Mesenchymal stem cell (in vitro differentiated cells and primary cell): Measurements from ENCODE around the gene CORO6.
A peak's percentile ranks its signal among the peaks of the same experiment; 100 is the strongest.

Experiments used
- DNase-seq: peaks from one replicate; pipeline ENCODE4 v3.0.0-alpha.2; 2013
- H2AFZ ChIP-seq: one replicate; pipeline ENCODE4 v1.6.1; 2013; ENCODE audit warnings: low read depth, mild to moderate bottlenecking, control low read depth, inconsistent platforms, low read length, moderate library complexity
- H2AK5ac ChIP-seq: 2 replicates; pipeline ENCODE4 v1.6.1; 2013; ENCODE audit warnings: low read length, moderate library complexity, mild to moderate bottlenecking, inconsistent platforms; ENCODE audit not compliant: severe bottlenecking
- H2BK120ac ChIP-seq: one replicate; pipeline ENCODE4 v1.6.1; 2013; ENCODE audit warnings: low read depth, mild to moderate bottlenecking, inconsistent platforms, low read length, moderate library complexity
- H2BK12ac ChIP-seq, 2 experiments: one replicate each; pipeline ENCODE4 v1.6.1; 2013; ENCODE audit warnings: inconsistent platforms in 2 of 2, low read length in 2 of 2, mild to moderate bottlenecking in 2 of 2, moderate library complexity in 2 of 2, control low read depth in 1 of 2
- H2BK15ac ChIP-seq: one replicate; pipeline ENCODE4 v1.6.1; 2013; ENCODE audit warnings: mild to moderate bottlenecking, low read depth, inconsistent platforms; ENCODE audit not compliant: poor library complexity, severe bottlenecking
- H2BK5ac ChIP-seq: 2 replicates; pipeline ENCODE4 v1.6.1; 2013; ENCODE audit warnings: low read depth, mild to moderate bottlenecking, low read length, control low read depth, inconsistent platforms; ENCODE audit not compliant: poor library complexity, severe bottlenecking
- H3K14ac ChIP-seq, 2 experiments: one replicate each; pipeline ENCODE4 v1.6.1; 2013; ENCODE audit warnings: inconsistent platforms in 2 of 2, low read length in 2 of 2, control low read depth in 1 of 2, mild to moderate bottlenecking in 1 of 2, moderate library complexity in 1 of 2
- H3K18ac ChIP-seq, 2 experiments: one replicate each; pipeline ENCODE4 v1.6.1; 2013; ENCODE audit warnings: inconsistent platforms in 2 of 2, low read length in 2 of 2, control low read depth in 1 of 2, low read depth in 1 of 2, mild to moderate bottlenecking in 1 of 2
- H3K23ac ChIP-seq, 2 experiments: one replicate each; pipeline ENCODE4 v1.6.1; 2013; ENCODE audit warnings: inconsistent platforms in 2 of 2, low read length in 2 of 2, mild to moderate bottlenecking in 2 of 2, moderate library complexity in 2 of 2, control low read depth in 1 of 2
- H3K27ac ChIP-seq: 2 replicates; pipeline ENCODE4 v1.5.1; 2013; ENCODE audit warnings: mild to moderate bottlenecking, moderate library complexity, low read length, control low read depth, inconsistent platforms; ENCODE audit not compliant: poor library complexity, severe bottlenecking
- H3K27me3 ChIP-seq, 2 experiments: 2 replicates each; pipeline versions ENCODE4 v1.6.1 to v1.7.0; 2013; ENCODE audit warnings: low read length in 2 of 2, mild to moderate bottlenecking in 2 of 2, moderate library complexity in 2 of 2, control low read depth in 1 of 2, inconsistent platforms in 1 of 2; ENCODE audit not compliant: control insufficient read depth in 1 of 2, insufficient read depth in 1 of 2
- H3K36me3 ChIP-seq, 2 experiments: 2 replicates each; pipeline versions ENCODE4 v1.6.1 to v1.7.0; 2013; ENCODE audit warnings: low read length in 2 of 2, control low read depth in 1 of 2, inconsistent platforms in 1 of 2, low read depth in 1 of 2, mild to moderate bottlenecking in 1 of 2; ENCODE audit not compliant: insufficient read depth in 2 of 2, control insufficient read depth in 1 of 2
- H3K4ac ChIP-seq, 2 experiments: one replicate each; pipeline ENCODE4 v1.6.1; 2013; ENCODE audit warnings: inconsistent platforms in 2 of 2, low read length in 2 of 2, mild to moderate bottlenecking in 2 of 2, moderate library complexity in 2 of 2, control low read depth in 1 of 2, low read depth in 1 of 2
- H3K4me1 ChIP-seq: 2 replicates; pipeline ENCODE4 v1.6.1; 2013; ENCODE audit warnings: low read depth, low read length, control low read depth; ENCODE audit not compliant: control insufficient read depth, insufficient read depth
- H3K4me2 ChIP-seq: 2 replicates; pipeline ENCODE4 v1.6.1; 2013; ENCODE audit warnings: low read length, mild to moderate bottlenecking, inconsistent platforms; ENCODE audit not compliant: poor library complexity, severe bottlenecking
- H3K4me3 ChIP-seq, 2 experiments: 2 replicates each; pipeline versions ENCODE4 v1.5.1 to v1.7.0; 2013; ENCODE audit warnings: low read length in 2 of 2, mild to moderate bottlenecking in 2 of 2, control low read depth in 1 of 2, low read depth in 1 of 2; ENCODE audit not compliant: insufficient read depth in 1 of 2
- H3K79me1 ChIP-seq: replicated peaks from 2 replicates; pipeline ENCODE4 v1.6.1; 2013; ENCODE audit warnings: mild to moderate bottlenecking, control low read depth, low read length, inconsistent platforms; ENCODE audit not compliant: poor library complexity, severe bottlenecking
- H3K9ac ChIP-seq: 2 replicates; pipeline ENCODE4 v1.7.0; 2013; ENCODE audit warnings: mild to moderate bottlenecking, low read length, moderate library complexity
- H3K9me3 ChIP-seq: 2 replicates; pipeline ENCODE4 v1.7.0; 2013; ENCODE audit warnings: mild to moderate bottlenecking, low read length; ENCODE audit not compliant: control insufficient read depth
- H4K8ac ChIP-seq: one replicate; pipeline ENCODE4 v1.6.1; 2013; ENCODE audit warnings: inconsistent platforms, mild to moderate bottlenecking, low read length, moderate library complexity
- H4K91ac ChIP-seq: one replicate; pipeline ENCODE4 v1.6.1; 2013; ENCODE audit warnings: mild to moderate bottlenecking, low read length, inconsistent platforms
- WGBS: methylation state at CpG from one replicate; pipeline ENCODE4 v1.1.7; 2013; ENCODE audit warnings: mixed read lengths; 5-methylcytosine and 5-hydroxymethylcytosine counted together

CORO6 gene

GRCh38 chr17:29614349-29615047, 8.2 kb downstream of the CORO6 start:
- Histone ChIP-seq H2BK120ac (no peak overlapping the region), H3K4me1 (peaks cover 51% of the 10 kb centered on the region), H3K18ac (no peak overlapping the region), H4K91ac (no peak overlapping the region), H3K79me1 (no peaks in the 10 kb centered on the region), H3K27me3 (peaks cover 8 to 9% of the 10 kb centered on the region in 2 experiments), H3K36me3 (peaks cover 0 to 20% of the 10 kb centered on the region in 2 experiments), H3K4me2 (no peak overlapping the region), H2BK15ac (no peak overlapping the region), H2BK12ac (no peak overlapping the region), H4K8ac (no peak overlapping the region), H2AFZ (no peak overlapping the region), H2AK5ac (no peak overlapping the region), H3K23ac (no peak overlapping the region), H3K14ac (no peak overlapping the region), H2BK5ac (no peak overlapping the region), H3K4me3 (peak overlapping the region in 1 of 2 experiments; percentile 73), H3K9ac (peak overlapping the region; percentile 70), H3K27ac (no peak overlapping the region), H3K4ac (no peak overlapping the region), H3K9me3 (no peaks in the 10 kb centered on the region)
- WGBS = 85% methylated on average over 13 of the region's 16 CpGs
- no peak for DNase-seq

- no peak overlapping the region for H3K14ac ChIP-seq
- WGBS = 33% methylated on average over 13 of the region's 13 CpGs
- no peak overlapping the region for H3K18ac ChIP-seq
- peak overlapping the region; percentile 45 for H4K91ac ChIP-seq
- peaks cover 7 to 9% of the 10 kb centered on the region in 2 experiments for H3K27me3 ChIP-seq
- no peak overlapping the region for H2BK5ac ChIP-seq
- peak overlapping the region in 1 of 2 experiments; percentile 30 for H2BK12ac ChIP-seq
- no peak for DNase-seq
- H3K4me3 ChIP-seq = peak overlapping the region in 1 of 2 experiments; percentile 59
- H3K23ac ChIP-seq = no peak overlapping the region
- peak overlapping the region; percentile 74 for H3K4me2 ChIP-seq
- no peak overlapping the region for H2BK15ac ChIP-seq
- H4K8ac ChIP-seq = peak overlapping the region; percentile 82
- peaks cover 0 to 24% of the 10 kb centered on the region in 2 experiments for H3K36me3 ChIP-seq
- H3K4ac ChIP-seq = peak overlapping the region in 1 of 2 experiments; percentile 57
- H3K4me1 ChIP-seq = peaks cover 48% of the 10 kb centered on the region
- H3K9me3 ChIP-seq = no peaks in the 10 kb centered on the region
- H3K9ac ChIP-seq = peak overlapping the region; percentile 70
- H2BK120ac ChIP-seq = no peak overlapping the region
- peak overlapping the region; percentile 49 for H2AK5ac ChIP-seq
- H3K27ac ChIP-seq = no peak overlapping the region
- peaks cover 1% of the 10 kb centered on the region for H3K79me1 ChIP-seq
- H2AFZ ChIP-seq = peak overlapping the region; percentile 7
Measured at GRCh38 chr17:29613856-29614255, 8.9 kb downstream of the CORO6 start.

DNA sequence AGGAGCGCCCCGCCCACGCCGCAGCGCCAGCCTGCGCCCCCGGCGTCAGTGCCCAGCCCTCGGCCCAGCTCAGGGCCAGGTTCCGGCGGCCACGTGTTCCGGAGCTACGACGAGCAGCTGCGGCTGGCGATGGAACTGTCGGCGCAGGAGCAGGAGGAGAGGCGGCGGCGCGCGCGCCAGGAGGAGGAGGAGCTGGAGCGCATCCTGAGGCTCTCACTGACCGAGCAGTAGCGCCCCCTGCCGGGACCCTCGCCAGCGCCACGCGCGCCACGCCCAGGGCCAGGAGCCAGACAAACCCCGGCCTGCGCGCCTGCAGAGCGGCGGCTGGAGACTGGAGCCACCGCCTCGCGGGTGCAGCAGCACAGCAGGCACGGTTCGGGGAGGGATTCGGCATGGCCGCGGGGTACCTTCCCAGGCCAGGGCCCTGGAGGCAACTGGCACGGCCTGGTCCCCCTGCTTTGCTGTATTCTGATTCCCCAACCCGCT, 9.3 kb downstream of the CORO6 start:
- no peak overlapping the region for H3K4ac ChIP-seq
- no peak overlapping the region for H2AK5ac ChIP-seq
- no peak overlapping the region for H2BK5ac ChIP-seq
- H3K79me1 ChIP-seq = peaks cover 1% of the 10 kb centered on the region
- peaks cover 44% of the 10 kb centered on the region for H3K4me1 ChIP-seq
- peak overlapping the region; percentile 9 for H2BK15ac ChIP-seq
- no peak overlapping the region for H3K27ac ChIP-seq
- peak overlapping the region; percentile 27 to 59 for H3K4me3 ChIP-seq
- H2BK12ac ChIP-seq = peak overlapping the region; percentile 30 to 47
- H4K91ac ChIP-seq = peak overlapping the region; percentile 45
- 3% methylated on average over 49 of the region's 50 CpGs for WGBS
- H3K9me3 ChIP-seq = no peaks in the 10 kb centered on the region
- peaks cover 0 to 28% of the 10 kb centered on the region in 2 experiments for H3K36me3 ChIP-seq
- peaks cover 6 to 9% of the 10 kb centered on the region in 2 experiments for H3K27me3 ChIP-seq
- H3K14ac ChIP-seq = no peak overlapping the region
- H3K4me2 ChIP-seq = peak overlapping the region; percentile 74
- H3K18ac ChIP-seq = peak overlapping the region; percentile 27 to 44
- peak overlapping the region; percentile 7 for H2AFZ ChIP-seq
- H3K23ac ChIP-seq = no peak overlapping the region
- DNase-seq = peak; percentile 83
- no peak overlapping the region for H2BK120ac ChIP-seq
- H4K8ac ChIP-seq = peak overlapping the region; percentile 82
- H3K9ac ChIP-seq = peak overlapping the region; percentile 70

- peak overlapping the region in 1 of 2 experiments; percentile 12 for H3K18ac ChIP-seq
Measured at GRCh38 chr17:29612404-29613280, 10.1 kb downstream of the CORO6 start.

More at GRCh38 chr17:29612404-29613280, 10.1 kb downstream of the CORO6 start:
- Histone ChIP-seq H3K4me1 (peaks cover 40% of the 10 kb centered on the region), H4K91ac (no peak overlapping the region), H3K27me3 (peaks cover 6 to 9% of the 10 kb centered on the region in 2 experiments), H3K4me2 (no peak overlapping the region), H3K23ac (no peak overlapping the region), H3K4ac (no peak overlapping the region), H2BK5ac (no peak overlapping the region), H2AFZ (no peak overlapping the region), H3K27ac (no peak overlapping the region), H3K9ac (no peak overlapping the region), H3K36me3 (peaks cover 0 to 32% of the 10 kb centered on the region in 2 experiments), H3K4me3 (peak overlapping the region in 1 of 2 experiments; percentile 27), H3K14ac (no peak overlapping the region), H3K9me3 (no peaks in the 10 kb centered on the region), H2BK120ac (no peak overlapping the region), H3K79me1 (peaks cover 1% of the 10 kb centered on the region), H2AK5ac (no peak overlapping the region), H4K8ac (no peak overlapping the region), H2BK12ac (no peak overlapping the region), H2BK15ac (peak overlapping the region; percentile 73)
- WGBS = 91% methylated on average over 79 of the region's 85 CpGs
- no peak for DNase-seq
